HepG2 (cell line): Measurements from ENCODE around the gene RAB2B. TPM values are rescaled to one million over a fixed set of nuclear protein-coding genes. Genes with fewer than 3 reads are reported as not detected.

ENCODE experiments used
- GABPB1 ChIP-seq: IDR thresholded peaks from 2 replicates; pipeline ENCODE4 v1.6.1; 2016; ENCODE audit warnings: mild to moderate bottlenecking, missing genetic modification reagents, moderate library complexity, missing compliant biosample characterization
- HNRNPLL ChIP-seq: fragments of 200-400 bp; formaldehyde crosslinking; IDR thresholded peaks from 2 replicates; pipeline ENCODE4 v1.6.1; 2017; ENCODE audit warnings: mild to moderate bottlenecking, low read depth, low read length; ENCODE audit not compliant: poor library complexity, severe bottlenecking
- TOPORS ChIP-seq: sonication (generic); formaldehyde crosslinking; IDR thresholded peaks from 2 replicates; pipeline ENCODE4 v1.8.0; 2023; ENCODE audit warnings: mild to moderate bottlenecking, missing genetic modification reagents
- TSC22D2 ChIP-seq: sonication (generic); formaldehyde crosslinking; IDR thresholded peaks from 2 replicates; pipeline ENCODE4 v1.5.1; 2020; ENCODE audit warnings: missing genetic modification reagents, mild to moderate bottlenecking, borderline replicate concordance
- ZBTB21 ChIP-seq: sonication (generic); formaldehyde crosslinking; IDR thresholded peaks from 2 replicates; pipeline ENCODE4 v1.4.0; 2020; ENCODE audit warnings: missing genetic modification reagents
- ZNF17 ChIP-seq: sonication (generic); formaldehyde crosslinking; IDR thresholded peaks from 2 replicates; pipeline ENCODE4 v1.5.0; 2020; ENCODE audit warnings: mild to moderate bottlenecking, missing genetic modification reagents
- ZNF3 ChIP-seq: IDR thresholded peaks from 2 replicates; pipeline ENCODE4 v1.7.0; 2017; ENCODE audit warnings: inconsistent platforms
- ZNF737 ChIP-seq: sonication (generic); formaldehyde crosslinking; IDR thresholded peaks from 2 replicates; pipeline ENCODE4 v1.5.0; 2020; ENCODE audit warnings: missing genetic modification reagents, mild to moderate bottlenecking, borderline replicate concordance
- polyA plus RNA-seq, 8 experiments: library from polyadenylated mRNA; depleted of rRNA in 3 of 8; stranded (reverse) in 7 of 8; unstranded in 1 of 8; fragments of >200 nt; fragmentation: Illumina TruSeq in 4 of 8; extraction: Trizol in 4 of 8; gene quantifications; 2 replicates each; pipeline versions ENCODE4 v1.2.1 to v1.2.3, GENCODE V29; 2011 to 2016; ENCODE audit warnings: low read depth in 4 of 8, missing spikeins in 1 of 8, mixed read lengths in 1 of 8; ENCODE audit not compliant: insufficient read depth in 1 of 8
- total RNA-seq, 5 experiments: library from RNA; depleted of rRNA; stranded (reverse); fragments of >200 nt; fragmentation: Illumina TruSeq; extraction: Trizol; gene quantifications; 2 replicates each; pipeline ENCODE4 v1.2.3, GENCODE V29; 2016; ENCODE audit warnings: low read depth in 1 of 5
- TF ChIP-seq, protein P1 (sequence below): sonication (generic); formaldehyde crosslinking; IDR thresholded peaks from 2 replicates; pipeline ENCODE4 v1.9.0; 2021; ENCODE audit warnings: missing genetic modification reagents, borderline replicate concordance
- TF ChIP-seq, protein P2 (sequence below): sonication (generic); formaldehyde crosslinking; IDR thresholded peaks from 2 replicates; pipeline ENCODE4 v1.4.0; 2020; ENCODE audit warnings: missing genetic modification reagents
- TF ChIP-seq, protein P3 (sequence below): sonication (generic); formaldehyde crosslinking; IDR thresholded peaks from 2 replicates; pipeline ENCODE4 v1.5.1; 2020; ENCODE audit warnings: missing genetic modification reagents, mild to moderate bottlenecking, borderline replicate concordance
- TF ChIP-seq, protein P4 (sequence below): sonication (generic); formaldehyde crosslinking; IDR thresholded peaks from 2 replicates; pipeline ENCODE4 v1.4.0; 2020; ENCODE audit warnings: missing genetic modification reagents, mild to moderate bottlenecking, borderline replicate concordance
- TF ChIP-seq, protein P5 (sequence below): sonication (generic); formaldehyde crosslinking; IDR thresholded peaks from 2 replicates; pipeline ENCODE4 v1.4.0; 2020; ENCODE audit warnings: missing genetic modification reagents

RAB2B gene
- total and polyA plus RNA-seq, 2 of the 13 experiments (the other 11 are each of a cell fraction or from before 2014, with no cell fraction given) = 36.0 to 60.6 TPM

DNA sequence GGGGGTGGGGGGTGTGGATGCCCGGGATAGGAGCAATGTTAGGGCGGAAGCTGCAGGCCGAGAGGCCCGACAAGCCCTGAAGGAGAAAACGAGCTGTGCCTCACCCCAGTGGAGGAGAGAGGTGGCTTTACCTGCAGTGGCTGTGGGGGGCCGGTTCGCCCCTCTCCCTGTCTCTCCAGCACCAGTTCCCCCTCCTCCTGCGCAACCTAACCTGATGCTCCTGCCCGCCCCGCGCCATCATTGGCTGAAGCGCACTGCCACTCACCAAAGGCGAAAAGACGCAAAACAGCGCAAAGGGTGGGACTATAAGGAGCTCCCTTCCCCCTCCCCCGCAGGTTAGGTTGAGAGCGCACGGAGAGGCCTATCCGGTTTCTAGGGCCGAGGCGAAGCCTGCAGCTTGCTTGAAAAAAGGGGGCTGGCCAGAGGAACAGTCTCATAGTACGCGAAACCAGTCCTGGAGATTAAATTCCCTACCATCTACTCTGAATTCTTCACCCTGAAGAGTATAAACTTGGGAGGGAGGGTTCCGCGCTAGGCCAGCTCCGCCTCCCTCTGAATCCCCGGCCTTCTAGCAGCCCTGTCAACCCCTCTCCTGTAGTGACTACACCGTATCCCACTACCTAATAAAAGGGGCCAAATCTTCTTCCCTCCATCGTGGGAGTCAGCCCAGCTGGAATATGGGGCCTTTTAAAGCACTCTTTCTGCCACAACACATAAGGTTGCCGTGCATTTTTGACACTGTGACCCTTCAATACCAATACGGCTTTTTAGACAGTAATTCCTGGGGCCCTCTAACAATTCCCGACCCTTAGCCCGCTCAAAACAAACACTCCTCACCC is 39.5 kb downstream of the RAB2B start (continued):
- TF ChIP-seq, protein P1, sequence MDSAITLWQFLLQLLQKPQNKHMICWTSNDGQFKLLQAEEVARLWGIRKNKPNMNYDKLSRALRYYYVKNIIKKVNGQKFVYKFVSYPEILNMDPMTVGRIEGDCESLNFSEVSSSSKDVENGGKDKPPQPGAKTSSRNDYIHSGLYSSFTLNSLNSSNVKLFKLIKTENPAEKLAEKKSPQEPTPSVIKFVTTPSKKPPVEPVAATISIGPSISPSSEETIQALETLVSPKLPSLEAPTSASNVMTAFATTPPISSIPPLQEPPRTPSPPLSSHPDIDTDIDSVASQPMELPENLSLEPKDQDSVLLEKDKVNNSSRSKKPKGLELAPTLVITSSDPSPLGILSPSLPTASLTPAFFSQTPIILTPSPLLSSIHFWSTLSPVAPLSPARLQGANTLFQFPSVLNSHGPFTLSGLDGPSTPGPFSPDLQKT (CRISPR knock-in tag) = no peak
- no peak for TF ChIP-seq ZNF737 (CRISPR knock-in tag)
- peak; percentile 89 for TF ChIP-seq HNRNPLL
- no peak for TF ChIP-seq TOPORS (CRISPR knock-in tag)
- TF ChIP-seq GABPB1 (CRISPR knock-in tag) = peak; percentile 93
- 0 out of 2 replicates have a peak, but pooled peaks have one; percentile 45 for TF ChIP-seq ZBTB21
- TF ChIP-seq, protein P2, sequence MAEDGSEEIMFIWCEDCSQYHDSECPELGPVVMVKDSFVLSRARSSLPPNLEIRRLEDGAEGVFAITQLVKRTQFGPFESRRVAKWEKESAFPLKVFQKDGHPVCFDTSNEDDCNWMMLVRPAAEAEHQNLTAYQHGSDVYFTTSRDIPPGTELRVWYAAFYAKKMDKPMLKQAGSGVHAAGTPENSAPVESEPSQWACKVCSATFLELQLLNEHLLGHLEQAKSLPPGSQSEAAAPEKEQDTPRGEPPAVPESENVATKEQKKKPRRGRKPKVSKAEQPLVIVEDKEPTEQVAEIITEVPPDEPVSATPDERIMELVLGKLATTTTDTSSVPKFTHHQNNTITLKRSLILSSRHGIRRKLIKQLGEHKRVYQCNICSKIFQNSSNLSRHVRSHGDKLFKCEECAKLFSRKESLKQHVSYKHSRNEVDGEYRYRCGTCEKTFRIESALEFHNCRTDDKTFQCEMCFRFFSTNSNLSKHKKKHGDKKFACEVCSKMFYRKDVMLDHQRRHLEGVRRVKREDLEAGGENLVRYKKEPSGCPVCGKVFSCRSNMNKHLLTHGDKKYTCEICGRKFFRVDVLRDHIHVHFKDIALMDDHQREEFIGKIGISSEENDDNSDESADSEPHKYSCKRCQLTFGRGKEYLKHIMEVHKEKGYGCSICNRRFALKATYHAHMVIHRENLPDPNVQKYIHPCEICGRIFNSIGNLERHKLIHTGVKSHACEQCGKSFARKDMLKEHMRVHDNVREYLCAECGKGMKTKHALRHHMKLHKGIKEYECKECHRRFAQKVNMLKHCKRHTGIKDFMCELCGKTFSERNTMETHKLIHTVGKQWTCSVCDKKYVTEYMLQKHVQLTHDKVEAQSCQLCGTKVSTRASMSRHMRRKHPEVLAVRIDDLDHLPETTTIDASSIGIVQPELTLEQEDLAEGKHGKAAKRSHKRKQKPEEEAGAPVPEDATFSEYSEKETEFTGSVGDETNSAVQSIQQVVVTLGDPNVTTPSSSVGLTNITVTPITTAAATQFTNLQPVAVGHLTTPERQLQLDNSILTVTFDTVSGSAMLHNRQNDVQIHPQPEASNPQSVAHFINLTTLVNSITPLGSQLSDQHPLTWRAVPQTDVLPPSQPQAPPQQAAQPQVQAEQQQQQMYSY (CRISPR knock-in tag) = no peak
- TF ChIP-seq TSC22D2 (CRISPR knock-in tag) = peak; percentile 54; the same call in 1 of the 2 replicates
- 0 out of 2 replicates have a peak, but pooled peaks have one; percentile 2 for TF ChIP-seq ZNF3
- TF ChIP-seq, protein P3, sequence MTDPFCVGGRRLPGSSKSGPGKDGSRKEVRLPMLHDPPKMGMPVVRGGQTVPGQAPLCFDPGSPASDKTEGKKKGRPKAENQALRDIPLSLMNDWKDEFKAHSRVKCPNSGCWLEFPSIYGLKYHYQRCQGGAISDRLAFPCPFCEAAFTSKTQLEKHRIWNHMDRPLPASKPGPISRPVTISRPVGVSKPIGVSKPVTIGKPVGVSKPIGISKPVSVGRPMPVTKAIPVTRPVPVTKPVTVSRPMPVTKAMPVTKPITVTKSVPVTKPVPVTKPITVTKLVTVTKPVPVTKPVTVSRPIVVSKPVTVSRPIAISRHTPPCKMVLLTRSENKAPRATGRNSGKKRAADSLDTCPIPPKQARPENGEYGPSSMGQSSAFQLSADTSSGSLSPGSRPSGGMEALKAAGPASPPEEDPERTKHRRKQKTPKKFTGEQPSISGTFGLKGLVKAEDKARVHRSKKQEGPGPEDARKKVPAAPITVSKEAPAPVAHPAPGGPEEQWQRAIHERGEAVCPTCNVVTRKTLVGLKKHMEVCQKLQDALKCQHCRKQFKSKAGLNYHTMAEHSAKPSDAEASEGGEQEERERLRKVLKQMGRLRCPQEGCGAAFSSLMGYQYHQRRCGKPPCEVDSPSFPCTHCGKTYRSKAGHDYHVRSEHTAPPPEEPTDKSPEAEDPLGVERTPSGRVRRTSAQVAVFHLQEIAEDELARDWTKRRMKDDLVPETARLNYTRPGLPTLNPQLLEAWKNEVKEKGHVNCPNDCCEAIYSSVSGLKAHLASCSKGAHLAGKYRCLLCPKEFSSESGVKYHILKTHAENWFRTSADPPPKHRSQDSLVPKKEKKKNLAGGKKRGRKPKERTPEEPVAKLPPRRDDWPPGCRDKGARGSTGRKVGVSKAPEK (CRISPR knock-in tag) = peak; percentile 88; the same call in 1 of the 2 replicates
- TF ChIP-seq, protein P4, sequence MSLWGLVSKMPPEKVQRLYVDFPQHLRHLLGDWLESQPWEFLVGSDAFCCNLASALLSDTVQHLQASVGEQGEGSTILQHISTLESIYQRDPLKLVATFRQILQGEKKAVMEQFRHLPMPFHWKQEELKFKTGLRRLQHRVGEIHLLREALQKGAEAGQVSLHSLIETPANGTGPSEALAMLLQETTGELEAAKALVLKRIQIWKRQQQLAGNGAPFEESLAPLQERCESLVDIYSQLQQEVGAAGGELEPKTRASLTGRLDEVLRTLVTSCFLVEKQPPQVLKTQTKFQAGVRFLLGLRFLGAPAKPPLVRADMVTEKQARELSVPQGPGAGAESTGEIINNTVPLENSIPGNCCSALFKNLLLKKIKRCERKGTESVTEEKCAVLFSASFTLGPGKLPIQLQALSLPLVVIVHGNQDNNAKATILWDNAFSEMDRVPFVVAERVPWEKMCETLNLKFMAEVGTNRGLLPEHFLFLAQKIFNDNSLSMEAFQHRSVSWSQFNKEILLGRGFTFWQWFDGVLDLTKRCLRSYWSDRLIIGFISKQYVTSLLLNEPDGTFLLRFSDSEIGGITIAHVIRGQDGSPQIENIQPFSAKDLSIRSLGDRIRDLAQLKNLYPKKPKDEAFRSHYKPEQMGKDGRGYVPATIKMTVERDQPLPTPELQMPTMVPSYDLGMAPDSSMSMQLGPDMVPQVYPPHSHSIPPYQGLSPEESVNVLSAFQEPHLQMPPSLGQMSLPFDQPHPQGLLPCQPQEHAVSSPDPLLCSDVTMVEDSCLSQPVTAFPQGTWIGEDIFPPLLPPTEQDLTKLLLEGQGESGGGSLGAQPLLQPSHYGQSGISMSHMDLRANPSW (CRISPR knock-in tag) = no peak
- no peak for TF ChIP-seq ZNF17 (CRISPR knock-in tag)
- TF ChIP-seq, protein P5, sequence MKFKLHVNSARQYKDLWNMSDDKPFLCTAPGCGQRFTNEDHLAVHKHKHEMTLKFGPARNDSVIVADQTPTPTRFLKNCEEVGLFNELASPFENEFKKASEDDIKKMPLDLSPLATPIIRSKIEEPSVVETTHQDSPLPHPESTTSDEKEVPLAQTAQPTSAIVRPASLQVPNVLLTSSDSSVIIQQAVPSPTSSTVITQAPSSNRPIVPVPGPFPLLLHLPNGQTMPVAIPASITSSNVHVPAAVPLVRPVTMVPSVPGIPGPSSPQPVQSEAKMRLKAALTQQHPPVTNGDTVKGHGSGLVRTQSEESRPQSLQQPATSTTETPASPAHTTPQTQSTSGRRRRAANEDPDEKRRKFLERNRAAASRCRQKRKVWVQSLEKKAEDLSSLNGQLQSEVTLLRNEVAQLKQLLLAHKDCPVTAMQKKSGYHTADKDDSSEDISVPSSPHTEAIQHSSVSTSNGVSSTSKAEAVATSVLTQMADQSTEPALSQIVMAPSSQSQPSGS = peak; percentile 86
